Esophagus squamous epithelium (tissue), 4 donors: ENCODE data around the gene DHPS.

Experiments
- CTCF ChIP-seq, 6 experiments: fragments of 450-650 bp in 4 of 6; fragments of 200-600 bp in 2 of 6; sonication (generic) in 2 of 6; IDR thresholded peaks; one replicate each; pipeline ENCODE4 v1.5.1; 2016 to 2019; ENCODE audit warnings: antibody characterized with exemption in 6 of 6, mild to moderate bottlenecking in 4 of 6, moderate library complexity in 4 of 6
- POLR2A ChIP-seq, 4 donors: fragments of 450-650 bp; IDR thresholded peaks; one replicate each; pipeline ENCODE4 v1.6.1; 2017; ENCODE audit warnings: antibody characterized with exemption in 4 of 4, mild to moderate bottlenecking in 4 of 4, moderate library complexity in 3 of 4

GRCh38 chr19:12680034-12680433, 1.6 kb downstream of the DHPS start:
- TF ChIP-seq CTCF (IDR thresholded peaks at IDR 0.05) = no peak
- no peak for TF ChIP-seq POLR2A (IDR thresholded peaks at IDR 0.05)
